GM21529 (cell line): ENCODE results near the gene DSG4.

Source experiments
- ATAC-seq: cut with Tn5 transposase; IDR thresholded peaks from one replicate; pipeline ENCODE4 v1.9.1; 2021; ENCODE audit not compliant: unreplicated experiment

DSG4 gene

DNA sequence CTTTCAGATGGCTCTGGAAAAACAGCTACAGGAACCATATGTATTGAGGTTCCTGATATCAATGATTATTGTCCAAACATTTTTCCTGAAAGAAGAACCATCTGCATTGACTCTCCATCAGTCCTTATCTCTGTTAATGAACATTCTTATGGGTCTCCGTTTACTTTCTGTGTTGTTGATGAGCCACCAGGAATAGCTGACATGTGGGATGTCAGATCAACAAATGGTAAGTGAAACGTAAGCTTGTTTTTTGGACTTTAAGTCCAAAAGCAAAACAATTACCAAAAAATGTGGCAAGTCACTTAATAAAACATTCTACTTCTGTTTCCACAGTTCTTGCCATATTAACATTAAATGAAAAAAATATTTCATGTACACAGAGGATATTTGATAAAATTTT, 26.8 kb downstream of the DSG4 start:
- ATAC-seq: no peak

GRCh38 chr18:31407649-31408048, 31.1 kb downstream of the DSG4 start:
- ATAC-seq: no peak

DNA sequence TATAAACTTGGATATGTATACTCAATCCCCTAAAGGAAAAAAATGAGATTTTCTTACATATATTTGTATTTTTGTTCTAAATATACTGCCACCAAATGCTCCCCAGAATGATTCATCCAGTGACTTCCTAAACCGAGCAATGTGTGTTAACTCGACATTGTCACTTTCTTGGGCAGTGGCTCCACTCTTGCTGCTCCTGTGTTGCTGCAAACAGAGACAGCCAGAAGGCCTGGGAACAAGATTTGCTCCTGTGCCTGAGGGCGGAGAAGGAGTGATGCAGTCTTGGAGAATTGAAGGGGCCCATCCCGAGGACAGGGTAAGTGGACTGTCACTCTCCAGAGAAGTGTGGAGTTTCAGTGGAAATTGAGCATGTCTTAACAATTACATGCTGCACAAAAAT, 32.7 kb downstream of the DSG4 start:
- ATAC-seq: no peak

DNA sequence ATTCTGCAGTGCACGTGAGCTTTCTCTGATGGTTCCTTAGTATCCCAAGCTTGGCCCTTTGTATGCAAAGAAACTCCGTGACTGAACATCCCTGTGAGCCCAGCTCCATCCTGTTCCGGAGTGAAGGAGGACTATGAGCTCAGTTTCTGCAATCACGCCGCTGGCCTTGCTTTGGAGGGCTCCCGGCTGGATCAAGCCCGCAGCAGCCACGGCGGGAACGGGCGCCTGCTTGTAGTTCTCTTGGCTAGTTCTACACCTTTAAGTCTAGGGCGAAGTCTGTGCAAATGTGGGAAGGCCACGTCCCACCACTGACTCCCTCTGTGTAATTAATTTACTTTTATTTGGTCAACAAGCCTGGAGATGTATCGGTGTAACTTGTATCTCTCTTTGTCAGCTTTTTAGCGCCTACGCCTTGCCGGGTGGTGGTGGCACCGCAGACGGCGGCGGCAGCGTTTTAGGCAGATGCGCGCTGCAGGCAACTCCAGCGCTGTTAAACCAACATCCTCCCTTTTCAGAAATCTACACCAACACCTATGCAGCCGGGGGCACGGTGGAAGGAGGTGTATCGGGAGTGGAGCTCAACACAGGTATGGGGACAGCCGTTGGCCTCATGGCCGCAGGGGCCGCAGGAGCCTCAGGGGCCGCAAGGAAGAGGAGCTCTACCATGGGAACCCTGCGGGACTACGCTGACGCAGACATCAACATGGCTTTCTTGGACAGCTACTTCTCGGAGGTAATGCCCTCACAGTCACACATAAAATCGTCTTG, 34.3 kb downstream of the DSG4 start:
- ATAC-seq: no peak

DNA sequence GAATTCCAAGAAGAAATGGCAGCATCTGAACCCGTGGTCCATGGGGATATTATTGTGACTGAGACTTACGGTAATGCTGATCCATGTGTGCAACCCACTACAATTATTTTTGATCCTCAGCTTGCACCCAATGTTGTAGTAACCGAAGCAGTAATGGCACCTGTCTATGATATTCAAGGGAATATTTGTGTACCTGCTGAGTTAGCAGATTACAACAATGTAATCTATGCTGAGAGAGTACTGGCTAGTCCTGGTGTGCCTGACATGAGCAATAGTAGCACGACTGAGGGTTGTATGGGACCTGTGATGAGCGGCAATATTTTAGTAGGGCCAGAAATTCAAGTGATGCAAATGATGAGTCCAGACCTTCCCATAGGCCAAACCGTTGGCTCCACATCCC, 36.6 kb downstream of the DSG4 start:
- no peak for ATAC-seq

DNA sequence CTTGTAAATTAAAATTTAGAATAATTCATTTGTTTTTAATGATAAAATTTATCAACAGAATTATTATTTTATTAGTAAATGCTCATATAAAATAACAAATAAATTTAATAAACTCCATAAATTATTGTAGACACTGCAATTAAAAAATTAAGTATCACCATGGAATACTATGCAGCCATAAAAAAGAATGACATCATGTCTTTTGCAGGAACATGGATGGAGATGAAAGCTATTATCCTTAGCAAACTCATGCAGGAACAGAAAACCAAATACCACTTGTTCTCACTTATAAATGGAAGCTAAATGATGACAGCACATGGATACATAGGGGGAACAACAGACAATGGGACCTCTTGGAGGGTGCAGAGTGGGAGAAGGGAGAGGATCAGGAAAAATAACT, 41.3 kb downstream of the DSG4 start:
- no peak for ATAC-seq

- ATAC-seq: no peak
Measured at GRCh38 chr18:31419457-31419932, 42.9 kb downstream of the DSG4 start.

DNA sequence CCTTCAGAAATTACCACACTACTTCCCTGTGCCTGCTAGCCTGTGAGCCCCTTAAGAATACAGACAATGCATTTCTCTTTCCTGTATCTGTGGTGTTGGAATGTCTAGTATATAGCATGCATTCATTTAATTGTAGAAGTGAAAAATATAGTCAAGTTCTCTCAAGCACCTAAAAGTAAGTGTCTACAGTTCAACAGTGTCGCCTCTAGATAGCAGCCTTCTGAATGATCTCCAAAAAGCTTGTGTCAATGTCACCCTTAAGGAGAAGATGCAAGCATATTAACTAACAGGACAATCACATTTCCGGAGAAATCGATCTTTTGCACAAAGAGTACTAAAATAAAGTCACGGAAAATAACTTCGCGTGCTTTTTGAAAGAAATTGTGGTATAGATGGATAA, 43.5 kb downstream of the DSG4 start:
- no peak for ATAC-seq

DNA sequence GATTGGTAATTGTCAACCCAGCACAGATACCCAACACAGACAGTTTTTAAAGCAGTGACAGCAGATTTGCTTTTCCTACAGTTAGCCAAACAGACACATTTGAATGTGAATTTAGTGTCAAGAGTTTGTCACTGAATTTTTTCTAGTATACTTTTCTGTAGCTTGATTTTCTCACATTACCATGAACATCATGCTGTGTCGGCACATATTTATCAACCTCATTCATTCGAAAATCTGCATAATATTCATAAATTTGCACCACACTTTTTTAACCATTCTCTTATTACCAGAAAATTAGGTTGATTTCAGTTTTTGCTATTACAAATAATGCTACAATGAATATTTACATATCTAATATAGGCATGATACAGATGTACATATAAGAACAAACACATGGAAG, 43.9 kb downstream of the DSG4 start:
- no peak for ATAC-seq

DNA sequence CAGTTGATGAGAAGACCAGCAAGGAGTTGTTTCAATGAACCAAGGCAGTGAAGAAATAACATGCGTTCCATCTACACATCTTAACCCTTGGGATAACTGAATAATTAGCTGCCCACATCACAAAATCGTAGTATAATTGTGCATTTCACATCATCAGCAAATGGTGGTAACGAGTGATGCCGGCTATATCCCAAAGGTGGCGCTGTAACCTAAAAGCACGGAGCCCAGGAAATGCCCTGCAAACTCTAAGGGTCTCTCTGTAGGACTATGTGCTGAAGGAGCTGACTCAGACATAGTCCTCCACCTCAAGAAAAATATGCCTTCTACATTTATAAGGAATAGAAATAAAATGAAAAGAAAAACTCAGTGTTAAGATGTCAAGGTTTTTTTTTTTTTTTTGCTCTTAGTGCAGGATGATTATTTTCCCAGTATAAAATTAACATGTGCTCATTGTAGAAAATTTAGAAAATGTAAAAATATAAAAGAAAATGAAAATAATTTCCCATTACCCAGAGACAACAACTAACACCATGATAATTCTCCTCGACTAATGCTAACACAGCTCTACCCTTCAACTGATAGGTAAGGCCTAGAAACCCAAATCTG, 47.9 kb downstream of the DSG4 start:
- peak; percentile 92 for ATAC-seq

GRCh38 chr18:31426021-31426420, 49.4 kb downstream of the DSG4 start:
- ATAC-seq: no peak

- ATAC-seq: no peak
Measured at GRCh38 chr18:31426871-31427406, 50.4 kb downstream of the DSG4 start.

DNA sequence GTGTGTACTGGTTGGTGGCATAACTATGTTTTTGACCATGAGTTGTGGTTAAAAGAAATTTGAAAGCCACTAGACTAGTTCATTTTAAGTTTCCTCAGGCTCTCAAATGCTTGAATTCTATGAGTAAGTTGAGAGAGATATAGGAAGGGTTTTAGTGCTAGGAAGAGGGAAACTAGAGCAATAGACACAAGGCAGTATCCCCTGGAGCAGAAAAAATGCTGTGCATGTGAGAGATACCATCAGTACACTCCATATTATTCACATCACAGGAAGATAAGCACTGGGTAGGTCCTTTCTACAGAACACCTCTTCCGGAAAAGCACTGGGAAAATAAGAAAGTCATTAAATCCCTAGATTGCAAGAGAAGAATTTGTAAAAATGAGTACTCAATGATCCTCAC, 51.6 kb downstream of the DSG4 start:
- ATAC-seq: no peak

DNA sequence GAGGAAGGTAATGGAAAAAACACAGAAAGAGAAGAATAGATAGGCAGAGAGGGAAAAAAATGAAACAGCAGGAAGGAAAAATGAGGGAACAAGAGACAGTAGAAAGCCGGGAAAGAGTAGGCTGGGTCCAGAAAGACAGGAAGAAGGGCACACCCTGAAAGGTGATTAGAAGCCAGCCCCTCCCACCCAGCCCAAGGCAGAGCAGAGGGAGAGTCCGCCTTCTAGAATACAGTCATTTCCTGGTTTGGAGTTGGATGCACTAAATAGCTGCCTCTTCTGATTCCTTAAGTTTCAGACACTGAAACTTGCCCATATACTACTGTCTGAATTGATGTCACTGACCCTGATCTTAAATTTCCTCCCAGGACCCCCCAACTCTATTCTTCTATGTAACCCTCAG, 53.0 kb downstream of the DSG4 start:
- no peak for ATAC-seq

DNA sequence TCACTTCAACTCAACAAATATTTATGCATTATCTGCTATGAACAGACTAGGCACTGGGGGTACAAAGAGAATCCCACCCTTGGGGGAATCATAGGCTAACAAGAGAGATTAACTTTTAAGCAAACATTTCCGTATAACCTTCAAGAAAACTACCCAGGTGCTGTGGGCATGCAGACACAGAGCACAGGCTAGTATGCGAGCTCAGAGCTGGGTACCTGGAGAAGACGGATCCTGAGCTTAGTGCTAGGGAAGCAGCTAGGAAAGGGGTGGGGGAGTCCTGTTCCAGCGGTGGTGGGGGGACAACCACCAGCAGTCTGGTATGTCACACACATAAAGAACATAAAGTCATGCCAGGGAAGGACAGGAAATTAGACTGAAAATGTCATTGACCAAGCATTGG, 53.5 kb downstream of the DSG4 start:
- ATAC-seq: no peak

GRCh38 chr18:31430554-31430953, 54.0 kb downstream of the DSG4 start:
- ATAC-seq: no peak

DNA sequence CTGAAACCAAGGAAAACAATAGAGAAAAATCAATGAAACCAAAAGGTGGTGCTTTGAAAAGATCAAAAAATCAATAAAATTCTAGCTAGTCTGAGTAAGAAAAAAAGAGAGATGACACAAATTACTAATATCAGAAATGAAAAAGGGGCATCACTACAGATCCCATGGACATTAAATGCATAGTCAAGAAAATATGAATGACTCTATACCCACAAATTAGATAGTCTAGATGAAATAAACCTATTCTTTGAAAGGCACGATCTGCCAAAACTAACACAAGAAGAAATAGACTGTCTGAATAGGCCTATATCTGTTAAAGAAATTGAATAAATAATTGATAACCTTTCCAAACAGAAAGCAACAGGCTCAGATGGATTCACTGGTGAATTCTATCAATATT, 55.7 kb downstream of the DSG4 start:
- no peak for ATAC-seq

- ATAC-seq: no peak
Measured at GRCh38 chr18:31436825-31437224, 60.2 kb downstream of the DSG4 start.

- peak; percentile 65 for ATAC-seq
Measured at GRCh38 chr18:31438402-31438801, 61.8 kb downstream of the DSG4 start.

- ATAC-seq: no peak
Measured at GRCh38 chr18:31439807-31440325, 63.3 kb downstream of the DSG4 start.

DNA sequence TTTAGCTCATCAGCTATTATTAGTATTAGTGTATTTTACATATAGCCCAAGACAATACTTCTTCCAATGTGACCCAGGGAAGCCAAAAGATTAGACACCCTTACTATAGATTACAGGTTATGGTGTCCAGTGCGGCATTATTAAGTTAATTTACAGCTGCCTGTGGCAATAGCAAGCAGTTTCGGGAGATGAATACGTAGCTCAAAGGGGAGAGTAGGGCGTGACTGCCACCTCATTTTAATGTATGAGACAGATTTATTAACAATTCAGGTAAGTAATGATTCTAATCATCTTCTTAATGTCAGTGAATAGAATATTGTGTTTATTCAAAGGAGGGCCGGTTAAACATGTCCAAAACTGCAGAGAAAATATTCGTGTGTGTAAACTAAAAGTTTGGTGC, 64.2 kb downstream of the DSG4 start:
- no peak for ATAC-seq

DNA sequence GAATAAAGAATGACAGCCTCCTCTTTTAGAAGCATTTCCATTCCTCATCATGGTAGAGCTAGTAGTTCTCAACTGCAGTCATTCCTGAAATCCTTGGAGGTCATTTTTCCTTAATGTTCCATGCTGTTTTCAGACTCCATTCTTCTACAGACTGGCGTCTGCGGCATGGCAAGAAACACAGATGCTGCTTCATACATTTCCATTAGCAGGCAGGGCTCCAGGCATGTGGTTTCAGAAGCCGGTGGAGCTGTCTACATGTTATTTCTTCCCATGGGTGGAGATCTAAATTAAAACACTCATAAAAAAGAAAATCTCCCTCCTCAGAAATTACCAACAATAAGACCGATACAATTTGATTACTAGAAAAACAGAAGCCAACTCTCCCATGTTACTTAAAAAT, 64.9 kb downstream of the DSG4 start:
- no peak for ATAC-seq
